Stimulated activated CD4-positive, alpha-beta T cell treated with anti-CD3 and anti-CD28 coated beads, Interleukin-1b, Interleukin-23, amount 100 ng/mL, for 1 hour (primary cell): ENCODE measurements around the gene UGP2.
"Not testable (repeated sequence)": the region's sequence is repeated elsewhere in the genome, so short reads cannot be mapped to it uniquely, and the experiment has no call there.

Experiments used
- DNase-seq, 2 donors: peaks; one replicate each; pipeline ENCODE4 v3.0.0-alpha.2; 2020; ENCODE audit warnings: low read depth in 2 of 2

Gene UGP2

DNA sequence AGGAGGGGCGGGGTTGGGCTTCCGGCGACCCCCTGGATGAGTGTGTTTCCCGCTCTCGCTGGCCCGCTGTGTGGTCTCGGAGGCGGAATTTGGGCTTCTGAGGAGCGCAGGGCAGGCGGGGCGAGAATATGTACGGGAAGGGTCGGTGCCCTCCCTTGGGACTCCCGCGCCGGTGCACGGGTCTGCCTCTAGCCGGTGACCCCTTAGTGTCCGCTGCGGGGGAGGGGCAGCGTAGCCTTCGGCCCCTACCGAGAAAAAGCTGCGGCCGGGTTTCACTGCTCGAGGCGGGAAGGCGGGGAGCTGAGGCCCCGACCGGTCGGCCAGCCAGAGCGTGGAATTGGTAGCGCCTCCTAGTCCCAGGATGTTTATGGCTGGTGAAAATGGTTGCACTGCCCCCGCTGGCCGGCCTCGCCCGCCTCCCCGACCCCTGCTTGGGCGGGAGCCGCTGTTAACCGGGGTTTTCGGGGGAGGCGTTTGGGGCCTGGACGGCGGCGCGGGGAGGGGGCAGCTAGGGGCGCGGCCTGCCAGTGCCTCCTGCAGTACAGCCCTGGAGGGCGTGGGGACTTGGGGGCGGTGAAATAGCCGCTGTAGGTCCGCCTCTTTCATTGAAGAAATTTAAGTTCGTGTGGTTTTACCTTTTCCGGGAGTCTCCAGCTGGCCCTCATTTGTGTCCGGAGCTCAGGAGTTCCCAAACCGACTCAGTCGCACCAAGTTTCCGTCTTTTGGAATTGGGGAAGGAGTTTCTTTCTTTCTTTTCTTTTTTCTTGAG, at the start of gene UGP2:
UGP2 (plus strand) TSS at position 643 of the 769 bp plus-strand sequence. CDS start 290 bp downstream, outside the sequence.
- DNase-seq = peak; percentile 45 to 54

DNA sequence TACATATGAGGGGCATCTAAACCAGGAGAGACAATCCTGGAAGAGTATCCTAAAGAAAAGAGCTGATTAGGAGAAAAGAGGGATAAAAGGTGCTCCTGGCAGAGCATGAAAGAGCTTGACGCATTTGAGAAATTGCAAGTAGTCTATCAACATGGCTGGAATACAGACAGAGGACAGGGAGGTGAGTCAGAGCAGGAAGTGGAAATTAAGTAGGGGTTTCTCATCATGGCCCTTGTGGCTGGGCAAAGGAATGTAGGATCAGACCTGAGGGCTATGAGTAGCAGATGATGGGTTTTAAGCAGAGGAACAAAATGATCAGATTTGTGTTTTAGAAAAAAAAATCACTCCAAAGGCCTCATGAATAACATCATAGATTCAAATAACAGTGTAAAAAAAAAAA, 49.2 kb upstream of the UGP2 start:
- DNase-seq = no peak

DNA sequence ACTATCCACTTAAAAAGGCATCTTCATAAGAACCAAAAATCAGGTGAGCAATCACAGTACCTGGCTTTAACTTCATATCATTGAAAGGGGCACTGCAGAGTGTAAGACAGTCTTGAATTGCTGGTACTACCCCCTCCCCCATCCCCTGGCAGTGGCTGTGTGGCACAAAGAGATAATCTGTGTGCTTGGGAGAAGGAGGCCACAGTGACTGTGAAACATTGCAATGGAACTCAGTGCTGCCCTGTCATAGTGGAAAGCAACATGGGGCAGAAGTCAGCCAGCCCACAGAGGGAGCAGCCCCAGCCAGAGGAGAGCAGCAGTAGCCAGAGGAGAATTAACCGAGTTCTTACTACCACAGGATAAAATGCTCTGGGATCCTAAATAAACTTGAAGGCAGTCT, 45.3 kb upstream of the UGP2 start:
- DNase-seq = no peak

DNA sequence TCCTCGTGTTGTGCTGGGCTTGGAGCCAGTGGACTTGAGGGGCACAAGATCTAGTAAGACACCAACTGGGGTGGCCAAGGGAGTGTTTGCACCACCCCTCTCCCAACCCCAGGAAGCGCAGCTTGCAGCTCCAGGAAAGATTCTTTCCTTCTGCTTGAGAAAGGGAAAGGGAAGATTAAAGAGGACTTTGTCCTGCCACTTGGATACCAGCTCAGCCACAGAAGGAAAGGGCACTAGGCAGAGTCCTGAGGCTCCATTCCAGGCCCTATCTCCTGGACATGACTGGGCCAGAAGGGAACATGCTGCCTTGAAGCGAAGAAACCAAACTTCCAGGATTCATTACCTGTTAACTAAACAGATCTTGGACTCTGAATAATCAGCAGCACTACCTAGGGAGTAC, 44.9 kb upstream of the UGP2 start:
- no peak for DNase-seq

DNA sequence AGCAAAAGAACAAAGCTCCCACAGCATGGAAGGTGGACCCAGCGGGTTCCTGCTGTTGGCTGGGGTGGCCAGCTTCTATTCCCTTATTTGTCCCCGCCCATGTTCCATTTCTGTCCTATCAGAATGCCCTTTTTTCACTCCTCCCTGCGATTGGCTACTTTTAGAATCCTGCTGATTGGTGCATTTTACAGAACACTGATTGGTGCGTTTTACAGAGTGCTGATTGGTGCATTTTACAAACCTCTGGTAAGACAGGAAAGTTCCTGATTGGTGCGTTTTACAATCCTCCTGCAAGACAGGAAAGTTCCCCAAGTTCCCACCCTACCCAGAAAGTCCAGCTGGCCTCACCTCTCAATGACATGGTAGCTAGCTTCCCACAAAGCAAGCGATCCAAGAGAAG, 40.2 kb upstream of the UGP2 start:
- DNase-seq = no peak

DNA sequence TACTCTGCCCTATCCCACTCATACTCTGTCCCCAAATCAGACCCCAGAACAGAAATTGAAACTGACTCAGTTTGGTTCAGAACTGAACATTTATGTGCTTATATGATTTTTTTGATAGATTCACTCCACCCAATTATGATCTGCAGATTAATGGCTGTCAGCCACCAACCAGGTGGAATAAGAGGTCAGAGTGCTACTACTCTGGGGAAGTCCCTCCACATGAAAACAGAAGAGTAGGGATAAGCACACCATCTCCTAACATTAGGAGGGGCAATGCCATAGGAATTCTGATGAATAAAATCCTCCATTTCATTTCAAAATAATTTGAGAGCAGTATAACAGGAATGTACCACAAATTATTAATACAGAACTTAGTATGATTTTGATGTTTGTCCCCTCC, 36.3 kb upstream of the UGP2 start:
- DNase-seq = no peak

DNA sequence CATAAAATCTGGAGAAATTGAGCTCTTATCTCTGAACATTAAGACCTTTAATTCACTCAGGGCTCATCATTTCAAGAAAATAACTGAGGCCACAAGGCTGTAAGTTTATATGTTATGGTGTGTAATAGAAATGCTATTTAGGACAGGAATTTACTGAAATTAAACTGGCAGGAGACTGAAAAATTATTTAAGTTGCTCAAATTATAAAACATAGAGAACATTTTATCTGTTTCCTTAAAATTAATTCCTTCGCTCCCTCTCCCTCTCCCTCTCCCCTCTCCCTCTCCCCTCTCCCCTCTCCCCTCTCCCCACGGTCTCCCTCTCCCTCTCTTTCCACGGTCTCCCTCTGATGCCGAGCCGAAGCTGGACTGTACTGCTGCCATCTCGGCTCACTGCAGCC, 33.7 kb upstream of the UGP2 start:
- not testable (repeated sequence) for DNase-seq

DNA sequence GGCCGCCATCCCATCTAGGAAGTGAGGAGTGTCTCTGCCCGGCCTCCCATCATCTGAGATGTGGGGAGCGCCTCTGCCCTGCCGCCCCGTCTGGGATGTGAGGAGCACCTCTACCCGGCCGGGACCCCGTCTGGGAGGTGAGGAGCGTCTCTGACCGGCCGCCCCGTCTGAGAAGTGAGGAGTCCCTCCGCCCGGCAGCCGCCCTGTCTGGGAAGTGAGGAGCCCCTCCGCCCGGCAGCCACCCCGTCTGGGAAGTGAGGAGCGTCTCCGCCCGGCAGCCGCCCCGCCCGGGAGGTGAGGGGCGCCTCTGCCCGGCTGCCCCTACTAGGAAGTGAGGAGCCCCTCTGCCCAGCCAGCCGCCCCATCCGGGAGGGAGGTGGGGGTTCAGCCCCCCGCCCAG, 32.8 kb upstream of the UGP2 start:
- DNase-seq = not testable (repeated sequence)

DNA sequence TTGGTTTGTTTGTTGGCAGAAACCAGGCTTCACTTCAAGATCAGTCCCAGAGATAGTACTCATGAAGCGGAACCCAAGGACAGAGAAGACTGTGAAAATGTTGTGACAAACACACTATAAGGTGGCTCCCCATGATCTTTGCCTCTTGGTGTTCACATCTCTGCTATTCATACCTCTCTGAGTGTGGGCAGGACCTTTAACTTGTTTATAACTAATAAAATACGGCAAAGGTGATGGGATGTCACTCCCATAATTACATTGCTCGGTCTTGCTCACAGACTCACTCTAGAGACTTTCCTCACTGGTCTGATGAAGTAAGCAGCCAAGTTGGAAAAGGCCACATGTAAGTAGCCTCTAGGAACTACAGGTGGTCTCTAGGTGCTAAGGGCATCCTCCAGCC, 30.6 kb upstream of the UGP2 start:
- no peak for DNase-seq

DNA sequence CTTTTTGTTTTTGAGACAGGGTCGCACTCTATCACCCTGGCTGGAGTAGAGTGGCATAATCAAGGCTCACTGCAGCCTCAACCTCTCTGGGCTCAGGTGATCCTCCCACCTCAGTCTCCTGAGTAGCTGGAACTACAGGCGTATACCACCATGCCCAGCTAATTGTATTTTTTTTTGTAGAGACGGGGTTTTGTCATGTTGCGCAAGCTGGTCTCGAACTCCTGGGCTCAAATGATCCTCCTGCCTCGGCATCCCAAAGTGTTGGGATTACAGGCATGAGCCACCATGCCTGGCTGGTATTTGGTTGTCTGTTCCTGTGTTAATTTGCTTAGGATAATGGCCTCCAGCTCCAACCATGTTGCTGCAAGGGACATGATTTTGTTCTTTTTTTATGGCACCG, 29.8 kb upstream of the UGP2 start:
- not testable (repeated sequence) for DNase-seq

DNA sequence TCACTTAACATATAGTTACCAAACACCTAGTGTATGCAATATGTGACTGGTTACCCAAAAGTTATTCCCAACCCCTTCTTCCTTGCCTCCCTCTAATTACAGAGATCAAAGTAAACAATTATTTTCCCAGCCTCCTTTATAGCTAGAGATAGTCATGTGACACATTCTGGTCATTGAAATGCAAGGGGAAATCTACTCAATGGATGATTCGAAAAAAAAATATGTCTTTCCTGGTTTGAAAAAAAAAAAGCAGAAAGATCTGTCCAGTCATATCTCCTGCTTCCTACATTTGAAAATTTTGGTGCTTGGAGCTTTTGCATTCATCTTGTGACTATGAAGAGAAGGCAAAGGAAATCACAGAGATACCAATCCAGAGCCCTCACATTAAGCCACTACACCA, 27.6 kb upstream of the UGP2 start:
- no peak for DNase-seq

DNA sequence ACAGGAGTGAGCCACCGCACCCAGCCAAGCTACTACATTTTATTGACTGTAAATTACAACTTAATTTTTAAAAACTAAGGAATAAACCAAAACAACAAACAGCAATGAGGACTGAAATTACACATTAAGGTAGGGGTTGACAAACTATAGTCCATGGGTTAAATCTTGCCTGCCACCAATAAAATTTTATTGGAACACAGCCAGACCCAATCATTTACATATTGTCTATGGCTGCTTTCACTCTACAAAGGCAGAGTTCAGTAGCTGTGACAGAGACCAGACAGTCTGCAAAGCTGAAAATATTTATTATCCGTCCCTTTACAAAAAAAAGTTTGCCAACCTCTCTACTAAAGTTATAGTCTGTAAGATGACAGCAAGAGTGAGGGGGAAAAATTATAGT, 24.3 kb upstream of the UGP2 start:
- DNase-seq = no peak

DNA sequence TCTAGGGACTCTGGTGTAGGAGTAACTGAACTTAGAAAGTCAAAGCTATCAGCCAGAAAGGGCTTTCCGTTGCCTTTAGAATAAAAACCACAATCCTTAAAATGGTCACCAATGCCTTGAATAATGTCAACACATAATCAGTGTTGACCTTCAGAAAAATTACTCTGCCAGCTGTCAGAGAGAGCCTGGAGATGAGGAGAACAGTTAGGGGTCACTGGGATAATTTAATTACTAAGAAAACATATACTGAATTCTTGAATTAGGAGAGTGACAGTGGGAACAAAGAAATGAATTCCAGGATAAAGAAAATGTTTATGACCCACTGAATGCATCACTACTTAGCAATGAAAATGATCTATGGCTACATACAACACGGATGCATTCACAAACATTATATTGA, 23.4 kb upstream of the UGP2 start:
- no peak for DNase-seq

DNA sequence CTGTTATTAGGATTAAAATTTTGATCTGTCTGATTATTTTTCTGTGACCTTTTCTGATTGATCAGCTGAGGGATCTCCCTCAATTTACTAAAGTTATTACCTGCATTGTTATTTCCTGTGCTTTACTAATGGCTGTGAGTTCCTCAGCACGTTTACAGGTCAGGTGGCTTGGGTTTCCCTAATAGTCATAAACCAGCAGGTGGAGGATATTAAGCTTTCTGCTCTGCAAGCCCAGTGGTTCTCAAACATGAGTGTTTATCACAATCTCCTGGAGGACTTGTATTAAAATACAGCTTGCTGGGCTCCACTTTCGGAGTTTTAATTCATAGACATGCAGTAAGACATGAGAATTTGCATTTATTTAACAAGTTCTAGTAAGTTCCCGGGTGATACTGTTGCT, 22.4 kb upstream of the UGP2 start:
- no peak for DNase-seq

DNA sequence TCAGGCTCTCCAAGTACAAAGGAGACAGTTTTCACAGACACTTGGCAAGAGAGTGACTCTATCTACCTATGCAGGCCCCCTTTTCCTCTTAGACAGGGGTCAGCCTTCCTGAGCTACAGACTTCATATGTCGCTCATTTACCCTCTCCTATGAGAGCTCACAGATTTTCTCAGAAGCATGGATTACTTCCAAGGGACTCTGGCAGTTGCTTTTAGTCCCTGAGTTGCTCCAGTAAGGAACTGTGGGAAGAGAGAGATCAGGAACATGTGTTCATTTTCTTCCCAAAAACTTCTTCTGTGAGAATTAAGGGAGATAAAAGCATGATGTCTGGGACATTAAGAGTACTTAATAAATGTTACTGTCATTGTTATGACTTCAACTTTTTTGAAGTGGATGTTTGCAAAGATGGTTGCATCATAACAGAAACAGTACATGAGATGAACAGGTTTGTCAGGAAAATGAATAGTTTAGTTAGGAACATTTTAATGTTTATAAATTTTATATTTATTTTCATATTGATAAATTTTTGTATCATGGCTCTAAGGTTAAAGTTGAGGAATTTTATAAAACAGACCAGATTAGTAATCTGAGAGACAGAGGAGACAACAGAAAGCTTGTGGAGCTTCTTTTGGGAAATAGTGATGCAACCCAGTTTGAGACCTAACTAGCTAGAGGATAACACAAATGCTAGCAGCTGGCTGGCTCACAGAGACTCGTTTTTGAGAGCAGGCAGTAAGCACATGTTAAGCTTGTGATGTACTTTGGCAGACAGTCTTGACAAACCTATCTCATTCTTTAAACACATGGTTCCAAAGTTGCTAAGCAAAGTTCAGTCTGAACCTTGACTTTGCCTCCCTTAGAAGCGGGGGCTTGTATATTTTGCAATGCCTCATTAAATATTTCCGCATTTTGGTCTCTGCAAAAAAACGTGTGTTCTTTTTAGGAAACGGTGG, 21.7 kb upstream of the UGP2 start:
- DNase-seq = no peak

DNA sequence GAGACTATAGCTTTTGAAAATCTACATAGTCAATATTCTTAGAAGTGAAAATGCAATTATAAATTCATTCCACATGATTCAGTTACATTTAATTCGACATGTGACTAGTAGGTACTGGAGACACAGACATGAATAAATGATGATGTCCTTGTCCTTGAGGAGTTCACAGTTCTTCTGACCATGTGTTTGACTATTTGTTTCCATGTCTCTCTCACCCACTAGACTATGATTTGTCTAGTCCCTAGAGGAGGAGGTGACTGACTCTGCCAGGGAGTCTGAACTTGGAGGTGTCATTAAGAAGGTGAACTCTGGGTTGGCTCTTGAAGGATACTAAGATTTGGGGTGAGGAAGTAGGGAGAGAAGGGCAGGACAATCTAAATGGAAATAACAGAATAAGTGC, 20.7 kb upstream of the UGP2 start:
- no peak for DNase-seq

DNA sequence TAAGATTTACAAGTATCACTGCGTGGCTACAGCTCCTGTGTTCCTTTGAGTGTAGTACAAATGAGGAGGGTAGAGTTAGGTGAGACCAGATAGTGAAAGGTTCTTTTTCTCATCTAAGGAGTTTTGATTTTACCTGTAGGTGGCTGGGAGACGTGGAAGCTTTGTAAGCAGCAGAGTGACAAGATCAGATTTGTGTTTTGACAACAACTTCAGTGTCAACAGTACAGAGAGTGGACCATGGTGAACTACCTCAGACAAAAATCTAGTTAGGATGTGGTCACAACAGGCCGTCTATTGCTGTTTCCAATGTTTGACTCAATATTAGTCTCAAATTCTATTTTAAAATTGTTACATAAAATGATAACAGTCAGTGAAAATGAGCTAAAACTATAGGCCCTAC, 20.3 kb upstream of the UGP2 start:
- DNase-seq = no peak

DNA sequence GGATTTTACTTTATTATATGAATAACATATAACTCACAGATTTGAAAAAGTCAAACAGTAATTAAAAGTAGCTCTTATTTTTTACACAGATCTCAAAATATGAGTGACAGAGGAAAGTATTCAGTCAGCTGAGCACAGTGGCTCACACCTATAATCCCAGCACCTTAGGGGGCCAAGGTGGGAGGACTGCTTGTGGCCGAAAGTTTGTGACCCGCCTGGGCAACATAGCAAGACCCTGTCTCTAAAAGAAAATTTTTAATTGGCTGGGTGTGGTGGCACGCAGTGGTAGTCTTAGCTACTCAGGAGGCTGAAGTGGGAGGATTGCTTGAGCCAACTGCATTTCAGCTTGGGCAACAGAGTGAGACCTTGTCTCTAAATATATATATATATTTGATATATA, 19.2 kb upstream of the UGP2 start:
- DNase-seq = no peak

DNA sequence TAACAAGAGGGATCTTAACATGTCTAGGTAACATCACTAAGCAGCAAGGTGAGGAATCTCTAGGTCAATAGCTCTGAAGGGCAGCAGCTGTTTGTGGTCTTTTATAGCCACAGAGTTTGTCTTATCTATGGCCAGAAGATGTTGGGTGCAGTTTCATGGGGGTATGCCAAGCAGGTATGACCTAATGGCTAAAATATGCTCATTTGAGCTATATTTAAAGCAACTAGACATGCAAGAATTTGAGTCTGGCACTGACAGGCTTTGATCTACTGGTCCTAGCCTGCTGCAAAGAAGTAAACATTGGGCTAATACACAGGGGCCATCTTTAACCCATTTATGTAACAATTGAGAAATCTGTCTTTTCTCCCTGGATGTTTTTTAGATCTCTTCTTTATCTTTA, 13.9 kb upstream of the UGP2 start:
- no peak for DNase-seq

DNA sequence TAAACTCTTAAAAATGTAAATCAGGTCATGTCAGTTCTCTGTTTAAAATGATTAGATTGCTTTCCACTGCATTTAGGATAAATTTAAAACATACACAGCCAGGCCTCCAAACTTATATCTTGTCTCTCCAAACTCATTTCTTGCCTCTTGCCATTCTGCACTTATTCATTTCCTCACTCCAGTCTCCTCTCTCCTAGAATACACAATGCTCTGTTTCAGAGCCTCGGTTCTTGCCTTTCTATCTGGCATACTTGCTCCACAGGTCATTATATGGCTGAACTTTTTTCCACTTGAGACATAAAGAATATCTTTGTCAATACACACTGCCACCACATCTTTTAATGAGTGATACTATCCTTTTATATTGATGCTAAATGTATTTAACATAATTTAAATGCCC, 10.5 kb upstream of the UGP2 start:
- no peak for DNase-seq

DNA sequence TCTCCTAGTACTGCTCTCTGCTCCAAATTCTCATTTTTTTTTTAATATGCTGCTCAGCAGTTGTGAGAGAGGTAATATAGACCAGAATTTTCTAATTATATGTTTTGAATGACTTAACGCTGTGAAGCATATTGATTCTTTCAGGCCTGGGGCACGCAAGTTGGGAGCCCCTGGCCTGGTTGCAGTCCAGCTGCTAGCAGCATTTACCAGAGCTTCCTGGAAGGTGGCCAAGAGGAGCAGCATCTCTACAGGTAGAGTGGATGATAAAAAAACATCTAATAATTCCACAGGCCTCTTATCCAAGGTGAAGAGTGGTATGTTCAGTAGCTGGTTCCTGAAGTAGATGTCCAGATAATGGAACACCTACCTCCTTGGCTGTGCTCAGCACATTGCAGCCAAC, 7.3 kb upstream of the UGP2 start:
- no peak for DNase-seq

DNA sequence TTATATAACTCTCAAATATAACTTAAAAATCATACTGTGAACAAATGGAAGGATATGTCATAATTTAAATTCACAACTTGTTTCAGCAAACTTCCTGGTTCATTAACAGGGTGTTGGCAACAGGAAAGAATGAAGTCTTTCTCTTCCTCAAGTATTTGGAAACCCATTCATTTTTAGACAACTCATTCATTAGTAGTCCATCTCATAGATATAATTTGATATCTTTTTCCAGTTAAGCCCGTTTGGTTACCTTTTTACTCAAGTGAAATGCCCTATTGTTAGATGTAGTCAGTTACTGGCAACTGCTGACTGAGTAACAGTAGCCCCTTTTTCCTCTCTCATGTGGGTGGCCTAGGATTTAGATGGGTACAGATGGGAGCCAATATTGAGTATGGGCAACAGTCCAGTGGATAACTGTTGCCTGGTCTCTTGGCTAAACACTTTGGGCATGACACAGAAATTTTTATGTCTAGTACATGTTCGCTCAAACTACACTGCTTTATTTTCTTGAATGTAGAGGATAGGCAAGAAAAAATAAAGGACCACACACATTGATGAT, 4.6 kb upstream of the UGP2 start:
- no peak for DNase-seq
